Stimulated activated CD8-positive, alpha-beta memory T cell treated with anti-CD3 and anti-CD28 coated beads, Interleukin-12 subunit alpha, Interleukin-12 subunit beta, amount 100 ng/mL, for 1 hour (primary cell): ENCODE data around the gene RAC2.
"Not testable (repeated sequence)": the region's sequence is repeated elsewhere in the genome, so short reads cannot be mapped to it uniquely, and the experiment has no call there.

Source experiments
- DNase-seq: peaks from one replicate; pipeline ENCODE4 v3.0.0-alpha.2; 2020; ENCODE audit warnings: low read depth

Gene RAC2

GRCh38 chr22:37255558-37256006, 11.5 kb upstream of the RAC2 start:
- no peak for DNase-seq

GRCh38 chr22:37254867-37255233, 10.8 kb upstream of the RAC2 start:
- no peak for DNase-seq

GRCh38 chr22:37254209-37254866, 10.3 kb upstream of the RAC2 start:
- DNase-seq: no peak

- no peak for DNase-seq
Observed at GRCh38 chr22:37253126-37253660, 9.1 kb upstream of the RAC2 start.

- not testable (repeated sequence) for DNase-seq
Observed at GRCh38 chr22:37251836-37252235, 7.8 kb upstream of the RAC2 start.

- no peak for DNase-seq
Observed at GRCh38 chr22:37249986-37250385, 5.9 kb upstream of the RAC2 start.

GRCh38 chr22:37248251-37248650, 4.2 kb upstream of the RAC2 start:
- DNase-seq: no peak

GRCh38 chr22:37245740-37246139, 1.7 kb upstream of the RAC2 start:
- DNase-seq: no peak

- no peak for DNase-seq
Observed at GRCh38 chr22:37244922-37245722, 1.1 kb upstream of the RAC2 start.

- no peak for DNase-seq
Observed at GRCh38 chr22:37243402-37244113, 511 bp downstream of the RAC2 start.

GRCh38 chr22:37242395-37242918, 1.6 kb downstream of the RAC2 start:
- peak; percentile 83 for DNase-seq

GRCh38 chr22:37241351-37242142, 2.5 kb downstream of the RAC2 start:
- DNase-seq: no peak

- no peak for DNase-seq
Observed at GRCh38 chr22:37240941-37241320, 3.1 kb downstream of the RAC2 start.

- no peak for DNase-seq
Observed at GRCh38 chr22:37240240-37240940, 3.7 kb downstream of the RAC2 start.

- no peak for DNase-seq
Observed at GRCh38 chr22:37239336-37240239, 4.5 kb downstream of the RAC2 start.

- no peak for DNase-seq
Observed at GRCh38 chr22:37237371-37238268, 6.4 kb downstream of the RAC2 start.

- DNase-seq: no peak
Observed at GRCh38 chr22:37235897-37236607, 8.0 kb downstream of the RAC2 start.
